Sigmoid colon (tissue), 7 donors: ENCODE measurements around the gene PRODH. TPM values are rescaled to one million over a fixed set of nuclear protein-coding genes. Genes with fewer than 3 reads are reported as not detected.
"Not testable (repeated sequence)": the region's sequence is repeated elsewhere in the genome, so short reads cannot be mapped to it uniquely, and the experiment has no call there.

Source experiments
- DNase-seq: peaks from one replicate; pipeline ENCODE4 v3.0.0-alpha.2; 2019
- H3K27ac ChIP-seq, 4 donors: fragments of 200-600 bp; sonication (generic); one replicate each; pipeline ENCODE4 v1.5.1; 2016 to 2019; ENCODE audit warnings: mild to moderate bottlenecking in 1 of 4
- H3K27me3 ChIP-seq, 3 donors: fragments of 200-600 bp; sonication (generic); one replicate each; pipeline ENCODE4 v1.5.1; 2019; ENCODE audit warnings: mild to moderate bottlenecking in 1 of 3
- H3K36me3 ChIP-seq, 4 donors: fragments of 200-600 bp; sonication (generic); one replicate each; pipeline ENCODE4 v1.5.1; 2016 to 2019
- H3K4me1 ChIP-seq, 4 donors: fragments of 200-600 bp; sonication (generic); one replicate each; pipeline ENCODE4 v1.5.1; 2017 to 2019
- H3K4me3 ChIP-seq, 4 donors: fragments of 200-600 bp; sonication (generic); one replicate each; pipeline ENCODE4 v1.5.1; 2017 to 2019; ENCODE audit warnings: mild to moderate bottlenecking in 2 of 4, moderate library complexity in 1 of 4
- H3K9me3 ChIP-seq, 4 donors: fragments of 200-600 bp in 3 of 4; sonication (generic) in 3 of 4; one replicate each; pipeline versions ENCODE4 v1.5.1 to v1.6.1; 2013 to 2019
- CTCF ChIP-seq, 4 experiments: fragments of 450-650 bp in 3 of 4; fragments of 200-600 bp in 1 of 4; IDR thresholded peaks; one replicate each; pipeline ENCODE4 v1.5.1; 2016 to 2019; ENCODE audit warnings: antibody characterized with exemption in 4 of 4, mild to moderate bottlenecking in 3 of 4, moderate library complexity in 2 of 4
- EP300 ChIP-seq, 4 donors: sonication (generic); formaldehyde crosslinking; IDR thresholded peaks; one replicate each; pipeline ENCODE4 v1.6.1; 2017; ENCODE audit warnings: antibody characterized with exemption in 4 of 4
- POLR2A ChIP-seq, 2 donors: fragments of 450-650 bp; IDR thresholded peaks; one replicate each; pipeline ENCODE4 v1.6.1; 2016; ENCODE audit warnings: antibody characterized with exemption in 2 of 2, mild to moderate bottlenecking in 2 of 2, moderate library complexity in 2 of 2
- POLR2AphosphoS5 ChIP-seq, 4 donors: sonication (generic); formaldehyde crosslinking; IDR thresholded peaks; one replicate each; pipeline ENCODE4 v1.6.1; 2017; ENCODE audit warnings: antibody characterized with exemption in 4 of 4
- WGBS, 2 donors: extraction: QIAGEN DNeasy Blood & Tissue Kit; methylation state at CpG; one replicate each; pipeline ENCODE4 v1.1.7; 2013; 5-methylcytosine and 5-hydroxymethylcytosine counted together
- intact Hi-C: fragments of 100-400 bp; cut with DNase I; formaldehyde crosslinking; loops from one replicate; pipeline ENCODE4 v1.15.1; 2023
- polyA plus RNA-seq, 3 donors: library from polyadenylated mRNA; stranded (reverse); fragments of 200-250 nt; gene quantifications; one replicate each; pipeline ENCODE4 v1.2.3, GENCODE V29; 2013
- total RNA-seq, 4 donors: library from RNA; depleted of rRNA; stranded (reverse); fragments of >200 nt; gene quantifications; one replicate each; pipeline ENCODE4 v1.1.0, GENCODE V29; 2016
- donor health status: healthy with polysubstance abuse.
- donor health status: Bipolar disorder and iron deficiency.
- donor health status: healthy.

Gene PRODH
- total and polyA plus RNA-seq, 7 donors, result 2.5 to 4.8 (median 3.6) TPM; not detected in 2

DNA sequence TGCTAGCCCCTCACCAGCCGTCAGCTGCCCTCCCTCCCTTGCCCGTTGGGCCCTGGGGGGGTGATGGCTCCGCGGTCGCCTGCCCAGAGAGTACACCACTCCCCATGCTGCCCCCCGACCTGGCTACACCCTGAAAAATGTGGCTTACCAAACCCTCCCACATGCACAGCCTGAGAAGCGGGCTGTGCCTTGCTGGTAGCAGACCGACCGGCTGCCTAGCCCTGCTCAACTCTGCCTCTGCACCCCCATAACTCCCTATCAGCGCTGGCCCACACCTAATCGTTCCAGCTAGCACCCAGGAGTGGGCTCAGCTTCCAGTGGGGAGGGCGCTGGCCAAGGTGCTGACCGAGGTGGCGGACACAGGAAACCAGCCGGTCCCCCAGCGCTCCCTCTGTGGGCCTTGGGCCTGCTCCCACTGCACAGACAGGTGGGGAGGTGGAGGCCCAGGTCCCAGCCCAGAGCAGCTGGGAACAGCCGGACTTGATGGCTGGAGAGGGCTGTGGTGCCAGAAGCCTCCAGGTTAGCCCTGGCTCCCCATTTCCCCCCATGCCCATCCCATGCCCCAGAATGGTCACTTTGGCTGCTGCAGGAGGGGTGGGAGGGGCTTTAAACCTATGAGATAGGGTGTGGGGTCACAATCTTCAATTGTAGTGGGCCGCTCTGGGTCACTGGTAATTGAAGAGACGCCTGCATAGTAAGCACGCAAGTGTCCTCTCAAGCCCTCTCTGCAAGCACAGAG lies 32.1 kb upstream of the PRODH start:
- peaks cover 0 to 13% (median 8%) of the 10 kb centered on the region in 4 donors for H3K4me1 ChIP-seq
- 45 to 54% methylated on average over 20 of the region's 20 CpGs for WGBS, 2 donors
- no peak for DNase-seq
- intact Hi-C loops, result no loop called here
- no peaks in the 10 kb centered on the region for H3K9me3 ChIP-seq
- no peak for TF ChIP-seq POLR2A (IDR thresholded peaks at IDR 0.05)
- TF ChIP-seq CTCF (IDR thresholded peaks at IDR 0.05), result no peak
- no peak for TF ChIP-seq POLR2AphosphoS5 (IDR thresholded peaks at IDR 0.05)
- TF ChIP-seq EP300 (IDR thresholded peaks at IDR 0.05), result no peak
- no peaks in the 10 kb centered on the region for H3K36me3 ChIP-seq
- H3K27me3 ChIP-seq, result peaks cover 17 to 48% (median 34%) of the 10 kb centered on the region in 3 donors
- no peak overlapping the region for H3K4me3 ChIP-seq
- no peak overlapping the region for H3K27ac ChIP-seq

DNA sequence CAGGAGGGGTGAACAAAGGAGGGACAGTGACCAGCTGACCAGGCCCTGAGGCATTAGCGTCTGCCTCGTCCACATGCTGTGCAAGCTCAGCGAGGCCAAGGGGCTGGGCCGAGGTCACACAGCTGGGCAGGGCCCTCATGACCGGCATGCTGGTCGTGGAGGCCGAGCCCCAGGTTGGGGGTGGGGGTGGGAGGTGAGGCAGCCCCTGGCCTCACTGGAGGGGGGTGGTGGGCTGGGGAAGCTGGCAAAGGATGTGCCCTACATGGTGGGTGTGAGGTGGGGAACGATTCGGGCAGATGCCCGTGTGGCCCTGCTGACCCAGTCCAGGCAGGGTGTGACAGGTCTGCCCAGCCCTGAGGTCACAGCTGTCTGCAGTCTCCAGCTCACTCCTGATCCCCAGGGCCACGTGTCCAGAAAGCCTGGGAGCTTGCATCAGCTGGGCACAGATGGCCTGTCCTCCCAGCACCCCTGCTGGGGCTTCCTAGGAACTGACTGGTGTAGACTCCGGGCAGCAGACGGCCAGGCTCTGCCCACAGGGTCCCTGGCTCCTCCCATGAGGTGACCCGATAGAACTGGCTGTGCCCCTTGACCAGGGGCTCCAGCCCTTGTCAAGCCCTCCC lies 31.4 kb upstream of the PRODH start:
- H3K9me3 ChIP-seq, H3K4me3 ChIP-seq, intact Hi-C loops, H3K36me3 ChIP-seq, H3K27ac ChIP-seq: not testable (repeated sequence)
- 54 to 66% methylated on average over 14 of the region's 14 CpGs for WGBS, 2 donors
- Histone ChIP-seq H3K4me1 (peaks cover 0 to 13% (median 8%) of the 10 kb centered on the region in 4 donors), H3K27me3 (peaks cover 17 to 48% (median 34%) of the 10 kb centered on the region in 3 donors)
- DNase-seq, result peak; percentile 67

DNA sequence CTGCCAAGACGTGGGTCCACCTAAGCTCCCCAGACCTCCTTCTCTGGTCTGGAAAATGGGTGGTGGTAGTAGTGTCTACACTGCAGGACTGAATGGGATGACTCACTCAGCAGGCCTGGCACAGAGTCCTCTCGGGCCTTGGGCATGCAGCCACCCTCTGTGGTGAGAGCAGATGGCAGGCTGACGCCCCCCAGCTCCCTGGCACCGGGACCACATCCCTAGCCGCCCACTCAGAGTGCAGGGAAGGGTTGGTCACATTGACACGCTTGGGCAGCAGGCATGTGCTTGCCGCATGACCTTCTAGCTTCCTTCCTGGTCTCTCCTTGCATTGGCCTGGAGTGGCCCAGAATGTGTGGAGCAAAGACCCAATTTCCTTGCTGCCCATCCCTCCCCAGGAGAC lies 30.7 kb upstream of the PRODH start:
- intact Hi-C loops, result no loop called here
- Histone ChIP-seq H3K27me3 (peaks cover 17 to 43% (median 30%) of the 10 kb centered on the region in 3 donors), H3K36me3 (no peaks in the 10 kb centered on the region), H3K4me1 (peaks cover 0 to 13% (median 8%) of the 10 kb centered on the region in 4 donors), H3K9me3 (no peaks in the 10 kb centered on the region), H3K27ac (no peak overlapping the region), H3K4me3 (no peak overlapping the region)
- TF ChIP-seq POLR2AphosphoS5 (IDR thresholded peaks at IDR 0.05) (no peak), POLR2A (IDR thresholded peaks at IDR 0.05) (no peak), CTCF (IDR thresholded peaks at IDR 0.05) (no peak), EP300 (IDR thresholded peaks at IDR 0.05) (no peak)
- WGBS, 2 donors, result 61 to 76% methylated on average over 7 of the region's 7 CpGs
- peak; percentile 56 for DNase-seq

- Histone ChIP-seq H3K27me3 (peaks cover 15 to 33% (median 21%) of the 10 kb centered on the region in 3 donors), H3K36me3 (no peaks in the 10 kb centered on the region), H3K4me1 (peaks cover 0 to 10% (median 5%) of the 10 kb centered on the region in 4 donors), H3K9me3 (no peaks in the 10 kb centered on the region), H3K27ac (no peak overlapping the region), H3K4me3 (no peak overlapping the region)
- intact Hi-C loops, result no loop called here
- TF ChIP-seq POLR2A (IDR thresholded peaks at IDR 0.05) (no peak), CTCF (IDR thresholded peaks at IDR 0.05) (no peak), EP300 (IDR thresholded peaks at IDR 0.05) (no peak), POLR2AphosphoS5 (IDR thresholded peaks at IDR 0.05) (no peak)
- WGBS, 2 donors, result 70 to 82% methylated on average over 14 of the region's 14 CpGs
- peak; percentile 56 for DNase-seq
These were observed 29.7 kb upstream of the PRODH start for GRCh38 chr22:18965526-18966421.

GRCh38 chr22:18964501-18965265 lies 28.6 kb upstream of the PRODH start:
- whole genome bisulfite sequencing, 2 donors, result 69 to 81% methylated on average over 18 to 19 of the region's 19 CpGs
- H3K9me3 ChIP-seq, H3K4me1 ChIP-seq, H3K36me3 ChIP-seq, H3K4me3 ChIP-seq, H3K27ac ChIP-seq, intact Hi-C loops: not testable (repeated sequence)
- peak; percentile 53 for DNase-seq
- H3K27me3 ChIP-seq, result peaks cover 7 to 24% (median 12%) of the 10 kb centered on the region in 3 donors

GRCh38 chr22:18964051-18964450 lies 28.0 kb upstream of the PRODH start:
- intact Hi-C loops, H3K27ac ChIP-seq, H3K36me3 ChIP-seq, H3K4me3 ChIP-seq, H3K4me1 ChIP-seq, H3K9me3 ChIP-seq: not testable (repeated sequence)
- peaks cover 2 to 18% (median 9%) of the 10 kb centered on the region in 3 donors for H3K27me3 ChIP-seq
- DNase-seq, result peak; percentile 28
- 90 to 91% methylated on average over 10 of the region's 10 CpGs for WGBS, 2 donors
